HG03039 (cell line): ENCODE data around the gene METRN.
"Not testable (repeated sequence)": the region's sequence is repeated elsewhere in the genome, so short reads cannot be mapped to it uniquely, and the experiment has no call there.

Experiments used
- ATAC-seq: cut with Tn5 transposase; IDR thresholded peaks from one replicate; pipeline ENCODE4 v1.9.1; 2021; ENCODE audit warnings: mild to moderate bottlenecking, moderate library complexity; ENCODE audit not compliant: unreplicated experiment

The METRN gene

GRCh38 chr16:691242-691641 lies 23.7 kb upstream of the METRN start:
- not testable (repeated sequence) for ATAC-seq

GRCh38 chr16:692356-693108 lies 22.4 kb upstream of the METRN start:
- ATAC-seq = no peak

- no peak for ATAC-seq
Measured at GRCh38 chr16:693364-693763, 21.6 kb upstream of the METRN start.

GRCh38 chr16:693766-694165 lies 21.2 kb upstream of the METRN start:
- ATAC-seq = no peak

GRCh38 chr16:694187-694862 lies 20.6 kb upstream of the METRN start:
- ATAC-seq = no peak

- no peak for ATAC-seq
Measured at GRCh38 chr16:694863-695354, 20.0 kb upstream of the METRN start.

GRCh38 chr16:695355-696089 lies 19.4 kb upstream of the METRN start:
- ATAC-seq = no peak

GRCh38 chr16:698911-699671 lies 15.8 kb upstream of the METRN start:
- ATAC-seq = no peak

- no peak for ATAC-seq
Measured at GRCh38 chr16:700684-701584, 14.0 kb upstream of the METRN start.

- no peak for ATAC-seq
Measured at GRCh38 chr16:702341-702740, 12.6 kb upstream of the METRN start.

- ATAC-seq = no peak
Measured at GRCh38 chr16:703406-703805, 11.5 kb upstream of the METRN start.

- ATAC-seq = no peak
Measured at GRCh38 chr16:704047-704446, 10.9 kb upstream of the METRN start.

- ATAC-seq = no peak
Measured at GRCh38 chr16:704552-705380, 10.2 kb upstream of the METRN start.

- ATAC-seq = no peak
Measured at GRCh38 chr16:705431-706188, 9.3 kb upstream of the METRN start, which contains the start of gene FBXL16. Gene FBXL16 (minus strand): TSS chr16:705801. CDS start chr16:697405, 8,396 bp downstream.

- no peak for ATAC-seq
Measured at GRCh38 chr16:706189-707061, 8.5 kb upstream of the METRN start.

- ATAC-seq = no peak
Measured at GRCh38 chr16:707062-707538, 7.8 kb upstream of the METRN start.

- no peak for ATAC-seq
Measured at GRCh38 chr16:708019-708418, 6.9 kb upstream of the METRN start.
